HG02623 (cell line): ENCODE data around the gene USP12.
"Not testable (repeated sequence)": the region's sequence is repeated elsewhere in the genome, so short reads cannot be mapped to it uniquely, and the experiment has no call there.

Source experiments
- ATAC-seq: cut with Tn5 transposase; IDR thresholded peaks from one replicate; pipeline ENCODE4 v1.9.1; 2021; ENCODE audit warnings: moderate library complexity; ENCODE audit not compliant: unreplicated experiment

Gene USP12, protein sequence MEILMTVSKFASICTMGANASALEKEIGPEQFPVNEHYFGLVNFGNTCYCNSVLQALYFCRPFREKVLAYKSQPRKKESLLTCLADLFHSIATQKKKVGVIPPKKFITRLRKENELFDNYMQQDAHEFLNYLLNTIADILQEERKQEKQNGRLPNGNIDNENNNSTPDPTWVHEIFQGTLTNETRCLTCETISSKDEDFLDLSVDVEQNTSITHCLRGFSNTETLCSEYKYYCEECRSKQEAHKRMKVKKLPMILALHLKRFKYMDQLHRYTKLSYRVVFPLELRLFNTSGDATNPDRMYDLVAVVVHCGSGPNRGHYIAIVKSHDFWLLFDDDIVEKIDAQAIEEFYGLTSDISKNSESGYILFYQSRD

DNA sequence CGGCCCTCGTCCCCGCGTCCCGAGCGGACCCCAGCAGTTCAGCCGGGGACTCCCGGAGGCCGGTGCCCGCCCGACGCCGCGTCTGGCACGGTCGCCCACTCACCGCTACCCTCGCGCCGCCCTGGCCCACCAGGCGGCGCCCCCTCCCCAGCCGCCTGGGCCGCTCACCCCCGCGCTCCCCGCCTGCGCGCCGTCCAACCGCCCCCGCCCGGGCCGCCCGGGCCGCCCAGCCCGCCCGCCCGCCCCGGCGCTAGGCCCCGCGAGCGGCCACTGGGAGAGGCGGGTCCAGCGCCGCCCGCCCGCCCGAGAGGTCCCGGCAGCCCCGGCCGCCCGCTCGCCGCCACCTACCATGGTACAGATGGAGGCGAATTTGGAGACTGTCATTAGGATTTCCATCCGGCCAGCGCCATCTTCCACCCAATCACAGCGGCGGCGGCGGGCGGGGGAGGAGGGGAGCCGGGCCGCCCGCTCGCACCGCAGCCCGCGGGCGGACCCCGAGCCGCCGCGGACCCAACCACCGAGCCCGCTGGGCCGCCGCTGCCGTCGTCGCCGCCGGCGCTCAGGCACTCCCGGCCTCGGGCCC, at the start of gene USP12:
USP12 (minus strand) TSS at position 568 of the 583 bp plus-strand sequence; CDS start at position 396, 172 bp downstream.
- ATAC-seq = peak; percentile 14

DNA sequence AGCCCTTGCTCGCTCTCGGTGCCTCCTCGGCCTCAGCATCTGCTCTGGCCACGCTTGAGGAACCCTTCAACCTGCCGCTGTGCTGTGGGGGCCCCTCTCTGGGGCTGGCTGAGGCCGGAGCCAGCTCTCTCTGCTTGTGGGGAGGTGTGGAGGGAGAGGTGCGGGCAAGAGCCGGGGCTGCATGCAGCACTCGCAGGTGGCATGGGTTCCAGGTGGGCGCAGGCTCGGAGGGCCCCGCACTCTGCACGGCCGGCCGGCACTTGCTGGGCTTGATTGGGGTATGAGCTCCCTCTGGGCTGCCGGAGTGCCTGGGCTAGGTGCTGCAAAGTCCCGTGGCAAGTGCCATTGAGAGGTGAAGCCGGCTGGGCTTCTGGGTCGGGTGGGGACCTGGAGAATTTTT, 48.0 kb upstream of the USP12 start:
- no peak for ATAC-seq

DNA sequence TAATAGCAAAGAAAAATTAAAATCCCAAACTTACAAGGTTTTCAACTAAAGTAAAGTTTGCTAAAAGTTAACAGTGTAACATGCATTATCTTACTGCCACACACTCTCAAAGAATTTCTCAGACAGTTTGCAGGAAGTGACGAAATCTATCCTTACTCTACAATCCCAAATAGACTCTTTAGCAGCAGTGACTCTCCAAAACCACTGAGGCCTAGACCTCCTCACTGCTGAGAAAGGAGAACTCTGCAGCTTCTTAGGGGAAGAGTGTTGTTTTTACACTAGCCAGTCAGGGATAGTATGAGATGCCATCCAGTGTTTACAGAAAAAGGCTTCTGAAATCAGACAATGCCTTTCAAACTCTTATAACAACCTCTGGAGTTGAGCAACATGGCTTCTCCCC, 47.2 kb upstream of the USP12 start:
- not testable (repeated sequence) for ATAC-seq

DNA sequence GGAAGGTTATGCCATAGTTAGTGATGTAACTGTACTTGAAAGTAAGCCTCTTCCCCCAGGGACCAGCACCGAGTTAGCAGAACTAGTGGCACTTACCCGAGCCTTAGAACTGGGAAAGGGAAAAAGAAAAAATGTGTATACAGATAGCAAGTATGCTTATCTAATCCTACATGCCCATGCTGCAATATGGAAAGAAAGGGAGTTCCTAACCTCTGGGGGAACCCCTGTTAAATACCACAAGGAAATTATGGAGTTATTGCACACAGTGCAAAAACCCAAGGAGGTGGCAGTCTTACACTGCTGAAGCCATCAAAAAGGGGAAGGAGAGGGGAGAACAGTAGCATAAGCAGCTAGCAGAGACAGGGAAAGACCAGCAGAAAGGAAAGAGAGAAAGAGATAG, 46.2 kb upstream of the USP12 start:
- not testable (repeated sequence) for ATAC-seq

DNA sequence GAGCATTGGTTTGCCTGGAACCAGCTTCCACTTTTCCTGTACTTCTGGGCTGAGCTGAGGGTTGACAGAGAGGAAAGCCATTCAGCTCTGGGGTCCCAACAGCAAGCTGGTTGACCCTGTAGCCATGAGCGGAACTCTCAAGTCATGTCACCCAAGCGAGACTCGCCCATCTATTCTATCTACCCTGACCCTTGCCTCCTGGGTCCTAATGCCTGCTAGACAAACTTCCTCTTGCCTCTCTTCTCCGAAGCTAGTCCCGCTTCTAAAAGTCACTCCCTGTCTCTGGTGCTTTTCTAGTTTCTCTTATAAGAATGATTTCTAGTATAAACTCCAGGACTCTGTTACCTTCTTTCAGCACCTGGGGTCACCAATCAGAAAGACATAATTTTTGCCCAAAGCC, 41.8 kb upstream of the USP12 start:
- not testable (repeated sequence) for ATAC-seq

DNA sequence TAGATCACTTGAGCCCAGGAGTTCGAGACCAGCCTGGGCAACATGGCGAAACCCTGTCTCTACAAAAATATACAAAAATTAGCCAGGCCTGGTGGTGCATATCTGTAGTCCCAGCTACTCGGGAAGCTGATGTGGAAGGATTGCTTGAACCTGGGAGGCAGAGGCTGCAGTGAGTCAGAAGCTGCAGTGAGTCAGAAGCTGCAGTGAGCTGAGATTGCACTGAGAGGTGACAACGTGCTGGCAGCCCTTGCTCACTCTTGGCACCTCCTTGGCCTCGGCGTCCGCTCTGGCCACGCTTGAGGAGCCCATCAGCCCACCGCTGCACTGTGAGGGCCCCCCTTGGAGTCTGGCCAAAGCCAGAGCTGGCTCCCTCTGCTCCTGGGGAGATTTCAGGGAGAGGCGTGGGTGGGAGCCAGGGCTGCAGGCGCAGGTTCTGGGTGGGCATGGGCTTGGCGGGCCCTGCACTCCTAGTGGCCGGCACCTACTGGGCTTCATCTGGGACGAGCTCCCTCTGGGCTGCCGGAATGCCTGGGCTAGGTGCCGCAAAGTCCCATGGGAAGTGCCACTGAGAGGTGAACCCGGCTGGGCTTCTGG, 40.3 kb upstream of the USP12 start:
- no peak for ATAC-seq

DNA sequence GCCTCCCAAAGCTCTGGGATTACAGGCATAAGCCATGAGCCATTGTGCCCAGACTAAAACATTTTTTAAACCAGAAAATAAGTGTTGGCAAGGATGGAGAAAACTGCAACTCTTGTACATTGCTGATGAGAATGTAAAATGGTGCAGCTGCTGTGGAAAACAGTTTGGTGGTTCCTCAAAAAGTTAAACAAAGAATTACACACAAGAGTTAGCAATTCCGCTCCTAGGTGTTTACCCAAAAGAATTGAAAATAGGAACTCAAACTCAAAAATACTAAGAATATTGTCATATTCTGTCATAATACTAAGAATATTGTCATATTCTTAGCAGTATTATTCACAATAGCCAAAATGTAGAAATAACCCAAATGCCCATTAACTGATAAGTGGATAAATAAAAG, 39.7 kb upstream of the USP12 start:
- ATAC-seq = no peak

DNA sequence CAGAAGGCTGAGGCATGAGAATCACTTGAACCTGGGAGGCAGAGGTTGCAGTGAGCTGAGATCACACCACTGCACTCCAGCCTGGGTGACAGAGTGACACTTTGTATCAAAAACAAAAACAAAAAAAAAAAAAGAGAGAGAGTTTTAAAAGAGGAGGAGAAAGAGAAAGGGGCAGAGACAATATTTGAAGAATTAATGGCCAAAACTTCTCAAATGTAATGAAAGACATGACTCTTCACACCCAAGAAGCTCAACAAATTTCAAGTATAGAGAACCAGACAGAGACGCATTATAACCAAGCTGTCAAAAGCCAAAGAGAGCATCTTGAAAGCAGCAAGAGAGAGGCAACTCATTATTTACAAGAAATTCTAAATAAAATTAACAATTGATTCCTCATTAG, 36.9 kb upstream of the USP12 start:
- ATAC-seq = no peak

DNA sequence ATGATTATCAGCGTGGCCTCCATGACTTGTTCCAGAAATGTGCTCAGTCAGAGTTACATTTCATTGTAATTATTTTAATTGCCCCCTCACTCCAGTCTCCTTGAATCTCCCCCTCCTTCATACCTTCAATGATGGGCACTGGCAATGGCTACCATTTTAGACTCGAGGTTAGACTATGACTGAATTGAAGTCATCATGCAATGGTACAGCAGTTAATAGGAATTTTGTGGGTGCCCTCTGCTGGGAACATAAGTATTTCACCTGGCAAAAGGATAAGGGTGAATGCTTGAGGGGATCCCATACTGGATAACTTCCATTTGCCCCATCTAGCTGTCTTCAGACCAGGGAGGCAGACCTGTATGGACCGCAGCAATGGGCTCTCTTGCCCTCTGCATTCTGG, 32.2 kb upstream of the USP12 start:
- ATAC-seq = no peak

DNA sequence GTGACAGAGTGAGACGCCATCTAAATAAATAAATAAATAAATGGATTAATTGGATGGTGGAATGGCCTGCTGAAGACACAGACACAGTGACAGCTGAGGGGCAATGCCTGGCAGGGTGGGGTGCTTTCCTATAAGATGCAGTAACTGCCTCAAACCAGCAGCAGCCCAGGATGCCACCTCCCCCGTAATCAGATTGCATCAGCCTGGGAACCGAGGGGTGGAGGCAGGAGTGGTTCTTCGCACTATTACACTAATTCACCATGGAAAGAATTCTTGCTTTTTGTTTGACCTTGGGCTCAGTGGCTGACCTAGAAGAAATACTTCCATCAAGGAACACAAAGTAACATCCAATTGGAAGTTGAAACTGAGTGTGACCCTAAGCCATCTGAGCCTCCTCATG, 31.6 kb upstream of the USP12 start:
- ATAC-seq = no peak

DNA sequence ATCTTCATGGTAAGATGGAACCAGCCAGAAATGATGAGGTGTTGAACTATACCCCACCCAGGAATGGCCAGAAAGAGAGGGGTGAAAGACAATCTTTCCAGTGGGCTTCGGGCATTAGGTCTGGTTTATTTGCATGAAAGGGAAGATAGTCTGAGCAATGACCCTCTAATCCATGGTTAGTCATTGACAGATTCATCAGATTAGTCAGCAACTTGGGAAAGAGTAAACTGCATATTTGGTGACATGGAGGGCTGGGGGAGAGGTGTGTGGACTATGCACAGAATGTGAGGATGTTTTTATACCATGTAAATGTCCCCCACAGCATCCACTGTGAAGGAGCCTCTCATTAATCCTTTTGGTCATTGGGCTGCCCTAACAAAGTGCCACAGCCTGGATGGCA, 30.1 kb upstream of the USP12 start:
- ATAC-seq = no peak

DNA sequence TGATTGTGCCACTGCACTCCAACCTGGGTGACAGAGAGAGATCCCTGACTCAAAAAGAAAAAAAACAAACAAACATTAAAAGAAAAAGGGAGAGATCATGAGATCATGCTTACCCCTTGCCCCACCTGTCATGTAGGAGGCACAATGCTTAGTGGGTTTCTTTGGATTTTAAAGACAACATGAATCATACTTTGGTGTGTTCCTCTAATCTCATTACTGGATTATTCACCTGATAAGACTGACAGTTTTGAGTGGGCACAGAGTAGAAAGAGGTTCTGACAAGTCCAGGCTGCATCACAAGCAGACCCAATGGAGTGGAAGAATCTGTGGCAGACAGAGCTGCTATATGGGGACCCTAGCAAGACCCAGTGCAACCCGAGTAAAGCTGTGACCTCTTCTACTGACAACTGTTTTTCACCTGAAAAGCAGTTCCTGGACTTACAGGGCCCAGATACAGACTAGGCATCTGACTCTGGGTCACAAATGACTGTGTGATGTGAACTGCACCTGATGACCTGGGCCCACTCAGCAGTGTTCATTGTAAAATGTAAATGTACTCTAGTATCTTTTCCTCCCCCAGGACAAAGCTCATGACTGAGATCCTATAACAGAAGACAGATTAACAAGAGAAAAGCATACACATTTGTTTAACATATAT, 28.9 kb upstream of the USP12 start:
- no peak for ATAC-seq

DNA sequence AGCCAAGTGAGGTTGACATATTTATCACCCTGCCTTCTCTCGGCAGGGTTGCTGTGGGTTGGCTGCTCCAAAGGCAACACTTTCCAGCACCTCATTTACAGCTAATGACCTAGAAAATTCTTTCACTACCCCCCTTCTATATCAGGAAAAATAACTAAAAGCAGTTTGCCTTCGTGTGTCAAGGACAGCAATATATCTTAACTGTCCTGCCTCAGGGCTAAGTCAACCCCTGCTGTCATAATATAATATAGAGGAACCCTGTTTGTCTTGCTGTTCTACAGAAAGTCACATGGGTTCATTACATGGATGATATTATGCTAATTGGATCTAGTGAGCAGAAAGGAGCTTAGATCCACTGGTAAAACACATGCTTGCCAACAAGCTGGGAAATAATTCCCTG, 28.1 kb upstream of the USP12 start:
- ATAC-seq = no peak

DNA sequence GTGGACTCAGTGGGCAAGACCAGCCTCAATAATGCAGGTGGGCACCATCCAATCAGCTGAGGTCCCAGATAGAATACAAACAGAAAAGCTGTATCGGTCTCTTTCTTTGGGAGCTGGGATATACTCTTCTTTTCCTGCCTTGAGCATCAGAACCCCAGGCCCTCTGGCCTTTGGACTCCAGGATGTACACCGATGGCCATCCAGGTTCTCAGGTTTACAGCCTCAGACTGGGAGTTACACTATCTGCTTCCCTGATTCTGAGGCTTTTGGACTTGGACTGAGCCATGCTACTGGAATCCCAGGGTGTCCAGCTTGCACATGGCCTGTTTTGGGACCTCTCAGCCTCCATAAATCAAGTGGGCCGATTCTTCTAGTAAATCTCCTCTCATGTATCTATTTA, 27.6 kb upstream of the USP12 start:
- ATAC-seq = no peak

DNA sequence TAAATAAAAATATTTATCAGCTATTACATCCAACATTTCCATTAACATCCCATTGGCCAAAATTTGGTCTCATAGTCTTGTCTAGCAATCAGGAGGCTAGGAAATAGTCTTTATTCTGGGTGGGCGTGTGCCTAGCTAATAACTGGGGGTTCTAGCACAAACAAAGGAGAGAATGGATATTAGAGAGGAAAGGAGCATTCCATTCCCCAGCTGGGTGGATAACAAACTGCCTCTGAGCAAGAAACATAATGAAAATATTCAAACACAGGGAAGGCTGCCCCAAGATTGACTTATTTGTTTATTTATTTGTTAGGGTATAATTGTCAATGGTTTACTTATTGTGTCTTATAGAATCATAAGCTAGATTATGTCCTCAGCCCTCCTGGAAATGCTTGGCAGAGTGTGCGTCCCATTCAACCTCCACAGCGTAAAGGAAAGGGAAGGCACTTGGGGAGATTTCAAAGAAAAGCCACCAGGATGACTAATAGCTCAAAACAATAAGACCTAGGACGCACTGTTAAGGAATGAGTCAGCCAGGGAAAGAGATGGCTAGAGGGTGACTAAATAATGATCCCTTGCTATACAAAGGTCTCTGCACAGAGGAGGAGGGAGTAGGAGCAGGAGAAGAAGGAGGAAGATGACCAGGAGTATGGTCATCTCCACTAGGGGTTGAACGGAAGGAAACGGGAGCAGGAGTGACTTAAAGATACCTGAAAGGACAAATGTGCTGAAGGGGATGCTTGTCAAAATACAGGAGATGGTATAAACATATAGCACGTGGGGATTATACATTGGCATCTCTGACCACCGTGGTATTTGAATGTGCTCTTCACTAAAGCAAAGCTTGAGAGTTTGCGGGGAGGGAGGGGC, 23.5 kb upstream of the USP12 start:
- ATAC-seq = no peak

DNA sequence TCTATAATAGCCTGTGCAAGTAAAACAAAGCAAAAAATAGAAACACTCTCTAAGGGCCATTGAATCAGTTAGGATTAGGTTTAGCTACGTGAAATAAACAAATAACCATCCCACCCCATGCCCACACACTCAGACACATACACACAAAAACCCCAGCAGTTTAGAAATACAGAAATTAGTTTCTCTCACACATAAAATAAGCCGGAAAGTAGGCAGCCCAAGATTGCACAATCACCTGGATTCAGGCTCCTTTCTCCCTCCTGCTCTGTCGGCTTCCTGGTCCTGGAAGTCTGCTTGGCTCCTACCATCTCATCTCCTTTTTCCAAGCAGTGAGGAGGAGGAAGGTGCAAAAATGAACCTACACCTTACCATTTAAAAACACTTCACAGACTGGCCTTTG, 22.6 kb upstream of the USP12 start:
- no peak for ATAC-seq

DNA sequence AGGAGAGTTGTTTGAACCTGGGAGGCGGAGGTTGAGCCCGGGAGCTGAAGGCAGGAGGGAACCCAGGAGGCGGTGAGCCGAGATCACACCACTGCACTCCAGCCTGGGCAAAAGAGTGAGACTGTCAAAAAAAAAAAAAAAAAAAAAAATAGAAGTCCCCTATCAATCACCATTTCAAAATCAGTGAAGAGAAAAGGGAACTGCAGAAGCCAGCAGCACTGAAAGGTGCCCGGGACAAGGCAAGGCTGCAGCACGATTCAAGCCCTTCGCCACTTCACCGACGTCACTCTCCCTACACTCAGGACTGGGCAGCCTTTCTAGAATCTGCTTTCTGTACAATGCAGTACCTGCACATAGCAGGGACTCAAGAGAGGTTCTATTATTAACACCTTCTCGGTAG, 21.9 kb upstream of the USP12 start:
- no peak for ATAC-seq

DNA sequence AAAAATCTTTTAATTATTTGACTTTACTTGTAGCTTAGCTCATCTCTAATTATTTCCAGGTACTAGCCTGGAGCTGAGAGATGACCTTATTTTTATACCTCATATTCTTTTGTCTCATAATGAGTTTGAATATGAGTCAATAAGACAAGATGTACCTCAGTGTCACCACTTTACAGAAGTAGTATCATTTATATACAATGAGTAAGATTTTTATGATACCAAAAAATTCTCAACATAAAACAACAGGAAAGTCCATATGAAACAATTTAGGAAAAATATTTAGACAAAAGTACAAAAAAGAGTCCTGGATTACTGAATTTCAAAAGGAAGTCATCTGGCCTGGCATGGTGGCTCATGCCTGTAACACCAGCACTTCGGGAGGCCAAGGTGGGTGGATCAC, 21.4 kb upstream of the USP12 start:
- no peak for ATAC-seq

DNA sequence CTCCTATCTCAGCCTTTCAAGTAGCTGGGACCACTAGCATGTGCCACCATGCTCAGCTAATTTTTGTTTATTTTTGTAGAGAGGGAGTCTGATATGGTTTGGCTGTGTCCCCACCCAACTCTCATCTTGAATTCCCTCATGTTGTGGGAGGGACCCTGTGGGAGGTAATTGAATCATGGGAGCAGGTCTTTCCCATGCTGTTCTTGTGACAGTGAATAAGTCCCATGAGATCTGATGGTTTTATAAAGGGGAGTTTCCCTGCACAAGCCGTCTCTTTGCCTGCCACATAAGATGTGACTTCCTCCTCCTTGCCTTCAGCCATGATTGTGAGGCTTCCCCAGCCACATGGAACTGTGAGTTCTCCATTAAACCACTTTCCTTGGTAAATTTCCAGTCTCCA, 20.8 kb upstream of the USP12 start:
- ATAC-seq = not testable (repeated sequence)

DNA sequence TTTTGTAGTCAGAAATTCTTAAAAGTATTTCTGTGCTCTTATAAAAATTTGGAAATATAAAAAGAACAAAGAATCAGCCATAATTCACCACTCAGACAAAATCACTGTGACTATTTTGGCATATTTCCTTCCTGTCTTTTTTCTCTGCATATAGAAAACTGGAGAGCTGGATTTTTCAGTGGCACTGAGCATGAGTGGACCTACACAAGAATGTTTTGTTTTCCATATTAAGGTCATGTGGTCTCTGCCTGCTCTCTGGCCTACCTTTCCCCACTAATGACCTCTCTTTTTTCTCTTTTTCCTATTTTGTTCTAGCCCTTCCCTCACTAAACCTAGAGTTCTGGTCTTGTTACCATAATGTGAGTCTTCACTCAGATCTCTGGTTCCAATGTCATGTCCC, 17.6 kb upstream of the USP12 start:
- no peak for ATAC-seq

DNA sequence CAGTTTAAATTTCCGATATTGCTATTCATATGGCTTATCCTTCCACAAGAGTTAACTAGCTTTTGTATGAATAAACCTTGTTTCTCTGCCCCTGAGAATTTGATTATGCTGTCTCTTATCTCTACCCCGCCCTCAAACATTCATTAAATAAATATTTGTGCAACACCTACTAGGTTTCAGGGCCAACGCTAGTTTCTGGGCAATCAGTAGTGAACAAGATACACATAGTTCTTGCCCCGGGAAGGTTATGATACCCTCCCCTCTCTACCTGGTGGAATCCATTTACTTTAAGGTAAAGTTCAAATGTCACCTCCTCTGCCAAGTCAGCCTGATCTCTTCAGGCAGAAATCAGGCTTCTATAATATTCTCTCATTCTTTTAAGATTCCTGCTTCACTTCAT, 16.6 kb upstream of the USP12 start:
- no peak for ATAC-seq
